H1 (cell line): ENCODE data around the gene RAD51D. TPM values are rescaled to one million over a fixed set of nuclear protein-coding genes. Genes with fewer than 3 reads are reported as not detected.

Experiments
- CTCF ChIA-PET: fragments of 300-600 bp; sonication (Branson Sonifier 250); formaldehyde crosslinking; loops from one replicate; lab custom pipeline; 2021; ENCODE audit not compliant: partially characterized antibody; lab: Charles Lee
- POLR2A ChIA-PET: fragments of 300-600 bp; sonication (Branson Sonifier 250); formaldehyde crosslinking; loops from one replicate; lab custom pipeline; 2021; ENCODE audit warnings: inconsistent platforms; ENCODE audit not compliant: partially characterized antibody; lab: Charles Lee
- DNase-seq, 2 experiments: peaks; one replicate each; pipeline versions ENCODE4 v3.0.0 to v3.0.0-alpha.2; 2010 to 2022; ENCODE audit warnings: low spot score in 2 of 2, low read depth in 1 of 2, mixed read lengths in 1 of 2
- FAIRE-seq: peaks from 2 replicates; lab custom pipeline; 2011; peaks lifted over from hg19 to GRCh38; lab: Jason Lieb, UNC
- H2AFZ ChIP-seq: 2 replicates; pipeline ENCODE4 v1.8.1; 2012; ENCODE audit warnings: low read length, inconsistent platforms
- H2AK5ac ChIP-seq: 2 replicates; pipeline ENCODE4 v1.6.1; 2013; ENCODE audit warnings: low read depth, low read length
- H2BK120ac ChIP-seq: replicated peaks from 2 replicates; pipeline ENCODE3; 2013; ENCODE audit warnings: low read depth, low read length, inconsistent platforms
- H2BK12ac ChIP-seq: 2 replicates; pipeline ENCODE4 v1.6.1; 2013; ENCODE audit warnings: low read depth, low read length
- H2BK15ac ChIP-seq: 2 replicates; pipeline ENCODE4 v1.6.1; 2013; ENCODE audit warnings: low read length
- H2BK20ac ChIP-seq: 2 replicates; pipeline ENCODE4 v1.6.1; 2013; ENCODE audit warnings: low read length
- H2BK5ac ChIP-seq: 2 replicates; pipeline ENCODE4 v1.6.1; 2013; ENCODE audit warnings: low read depth, low read length
- H3K14ac ChIP-seq: 2 replicates; pipeline ENCODE4 v1.6.1; 2013; ENCODE audit warnings: inconsistent platforms; ENCODE audit not compliant: insufficient read length
- H3K18ac ChIP-seq: 2 replicates; pipeline ENCODE4 v1.6.1; 2013; ENCODE audit warnings: low read length; ENCODE audit errors: extremely low read depth
- H3K23ac ChIP-seq: 2 replicates; pipeline ENCODE4 v1.6.1; 2013; ENCODE audit warnings: inconsistent platforms; ENCODE audit not compliant: insufficient read length
- H3K23me2 ChIP-seq: 2 replicates; pipeline ENCODE4 v1.6.1; 2013; ENCODE audit warnings: low read depth, low read length
- H3K27ac ChIP-seq: 2 replicates; pipeline ENCODE4 v1.6.1; 2011; ENCODE audit warnings: low read depth, low read length, inconsistent platforms
- H3K27me3 ChIP-seq, 4 experiments: replicated peaks in 1 of 4; 1 replicate in 1 of 4; 2 replicates in 3 of 4; pipeline versions ENCODE4 v1.6.1 to v1.8.1; 2011 to 2013; ENCODE audit warnings: low read length in 3 of 4, mild to moderate bottlenecking in 3 of 4, inconsistent platforms in 2 of 4, mixed read lengths in 2 of 4, moderate library complexity in 1 of 4; ENCODE audit not compliant: control insufficient read depth in 3 of 4, insufficient read depth in 3 of 4; ENCODE audit errors: extremely low read depth in 1 of 4
- H3K36me3 ChIP-seq, 4 experiments: 2 replicates each; pipeline versions ENCODE4 v1.6.1 to v1.8.1; 2011 to 2013; ENCODE audit warnings: mild to moderate bottlenecking in 4 of 4, low read length in 3 of 4, moderate library complexity in 2 of 4, control low read depth in 1 of 4, inconsistent platforms in 1 of 4; ENCODE audit not compliant: insufficient read depth in 4 of 4, control insufficient read depth in 2 of 4
- H3K4ac ChIP-seq: replicated peaks from 2 replicates; pipeline ENCODE3; 2013; ENCODE audit warnings: low read length, low read depth, mixed read lengths, inconsistent platforms; ENCODE audit not compliant: insufficient read length
- H3K4me1 ChIP-seq, 4 experiments: replicated peaks in 1 of 4; 1 replicate in 1 of 4; 2 replicates in 3 of 4; pipeline versions ENCODE4 v1.6.1 to v1.8.1; 2011 to 2013; ENCODE audit warnings: low read length in 3 of 4, inconsistent platforms in 2 of 4, mixed read lengths in 1 of 4; ENCODE audit not compliant: insufficient read depth in 4 of 4, control insufficient read depth in 3 of 4
- H3K4me2 ChIP-seq, 2 experiments: 2 replicates each; pipeline versions ENCODE4 v1.6.1 to v1.8.1; 2011 to 2013; ENCODE audit warnings: low read depth in 2 of 2, low read length in 2 of 2, control low read depth in 1 of 2, inconsistent platforms in 1 of 2, mild to moderate bottlenecking in 1 of 2; ENCODE audit not compliant: insufficient read depth in 1 of 2
- H3K4me3 ChIP-seq, 4 experiments: fragments of 200-600, 300-600 bp in 1 of 4; sonication (generic), shearing (Covaris generic), sonication (Bioruptor Twin) in 1 of 4; 2 replicates each; pipeline versions ENCODE4 v1.5.1 to v1.8.1; 2011 to 2016; ENCODE audit warnings: low read length in 4 of 4, low read depth in 3 of 4, control low read depth in 2 of 4, inconsistent platforms in 2 of 4, mild to moderate bottlenecking in 2 of 4, mixed read lengths in 1 of 4, moderate library complexity in 1 of 4; ENCODE audit not compliant: insufficient read depth in 2 of 4; ENCODE audit errors: extremely low read depth in 1 of 4
- H3K56ac ChIP-seq: replicated peaks from 2 replicates; pipeline ENCODE3; 2013; ENCODE audit warnings: low read depth, mild to moderate bottlenecking, mixed read lengths, low read length, inconsistent platforms; ENCODE audit not compliant: insufficient read length
- H3K79me1 ChIP-seq: 2 replicates; pipeline ENCODE4 v1.6.1; 2013; ENCODE audit warnings: low read depth, low read length, control low read depth
- H3K79me2 ChIP-seq, 2 experiments: 2 replicates each; pipeline versions ENCODE4 v1.6.1 to v1.8.1; 2012 to 2013; ENCODE audit warnings: low read length in 2 of 2, mild to moderate bottlenecking in 2 of 2, inconsistent platforms in 1 of 2; ENCODE audit not compliant: insufficient read depth in 2 of 2, control insufficient read depth in 1 of 2
- H3K9ac ChIP-seq, 4 experiments: replicated peaks in 1 of 4; 1 replicate in 1 of 4; 2 replicates in 3 of 4; pipeline versions ENCODE4 v1.6.1 to v1.8.1; 2011 to 2013; ENCODE audit warnings: low read depth in 3 of 4, low read length in 3 of 4, control low read depth in 2 of 4, mild to moderate bottlenecking in 2 of 4, moderate library complexity in 2 of 4, inconsistent platforms in 1 of 4; ENCODE audit errors: extremely low read depth in 1 of 4
- H3K9me3 ChIP-seq, 2 experiments: 2 replicates each; pipeline versions ENCODE4 v1.6.1 to v1.8.1; 2012 to 2013; ENCODE audit warnings: mild to moderate bottlenecking in 2 of 2, moderate library complexity in 2 of 2, control low read depth in 1 of 2, inconsistent platforms in 1 of 2, low read depth in 1 of 2, low read length in 1 of 2, mixed read lengths in 1 of 2; ENCODE audit not compliant: insufficient read depth in 2 of 2
- H4K20me1 ChIP-seq, 2 experiments: replicated peaks in 1 of 2; 2 replicates each; pipeline versions ENCODE3 to v1.8.1; 2011 to 2013; ENCODE audit warnings: inconsistent platforms in 2 of 2, low read length in 2 of 2, mild to moderate bottlenecking in 1 of 2; ENCODE audit not compliant: insufficient read depth in 2 of 2, control insufficient read depth in 1 of 2
- H4K5ac ChIP-seq: 2 replicates; pipeline ENCODE4 v1.6.1; 2013; ENCODE audit warnings: low read length, low read depth, mixed read lengths, inconsistent platforms; ENCODE audit not compliant: insufficient read length
- H4K8ac ChIP-seq: 2 replicates; pipeline ENCODE4 v1.8.0; 2013; ENCODE audit warnings: mild to moderate bottlenecking, moderate library complexity, low read length, inconsistent platforms; ENCODE audit not compliant: insufficient read depth; ENCODE audit errors: extremely low read depth
- H4K91ac ChIP-seq: replicated peaks from 2 replicates; pipeline ENCODE3; 2013; ENCODE audit warnings: low read length, mixed read lengths, inconsistent platforms; ENCODE audit not compliant: insufficient read length
- FOSL1 ChIP-seq: IDR thresholded peaks from 2 replicates; pipeline ENCODE4 v1.6.1; 2011; ENCODE audit warnings: mild to moderate bottlenecking, low read depth, low read length, moderate library complexity; ENCODE audit not compliant: insufficient read depth
- WGBS, 2 experiments: shearing (Covaris generic) in 1 of 2; methylation state at CpG; one replicate each; pipeline versions ENCODE4 v1.1.6 to v1.1.7; 2013 to 2015; ENCODE audit warnings: low lambda C conversion rate in 2 of 2, mixed read lengths in 2 of 2, inconsistent platforms in 1 of 2, low coverage in 1 of 2, missing lambda C conversion rate in 1 of 2; ENCODE audit not compliant: insufficient replicate concordance in 2 of 2, insufficient coverage in 1 of 2, insufficient read length in 1 of 2; ENCODE audit errors: extremely low coverage in 1 of 2, missing lambda C conversion rate in 1 of 2; 5-methylcytosine and 5-hydroxymethylcytosine counted together
- polyA plus RNA-seq, 7 experiments: library from polyadenylated mRNA; depleted of rRNA in 3 of 7; stranded (reverse) in 5 of 7; unstranded in 2 of 7; fragments of >200 nt in 5 of 7; fragments of 200-250 nt in 2 of 7; gene quantifications; 1 replicate in 5 of 7; 2 replicates in 1 of 7; 4 replicates in 1 of 7; pipeline versions ENCODE4 v1.2.1 to v1.2.3, GENCODE V29; 2011 to 2013; ENCODE audit warnings: missing spikeins in 2 of 7, mixed read lengths in 2 of 7
- total RNA-seq: library from RNA; stranded (reverse); fragmentation: NEBNext Ultra II Directional; extraction: Animal tissue kit (Norgen Biotek cat#: 25700); gene quantifications from 2 replicates; pipeline ENCODE4 v1.2.1, GENCODE V29; 2021

Gene RAD51D
- total and polyA plus RNA-seq, 2 of the 8 experiments (the other 6 are each of a cell fraction or from before 2014, with no cell fraction given), result 10.2 to 12.9 TPM

GRCh38 chr17:35046740-35047283 lies 72.8 kb downstream of the RAD51D start:
- H3K14ac ChIP-seq, result no peak overlapping the region
- H2AK5ac ChIP-seq, result no peak overlapping the region
- no peak for TF ChIP-seq FOSL1
- H3K23me2 ChIP-seq, result no peaks in the 10 kb centered on the region; the same call in 1 of the 2 replicates
- WGBS, 2 experiments, result 91% methylated on average over 5 of the region's 5 CpGs; no CpG with 5 or more reads in 1 of the 2 experiments
- H3K4ac ChIP-seq, result no peak overlapping the region
- H3K4me3 ChIP-seq, result no peak overlapping the region
- H2BK5ac ChIP-seq, result no peak overlapping the region
- H3K18ac ChIP-seq, result no peak overlapping the region
- H3K9ac ChIP-seq, result no peak overlapping the region
- H2AFZ ChIP-seq, result no peak overlapping the region
- H2BK12ac ChIP-seq, result no peak overlapping the region
- no peak for DNase-seq
- no peak overlapping the region for H2BK120ac ChIP-seq
- ChIA-PET CTCF (no interaction called here), POLR2A (no interaction called here)
- H2BK15ac ChIP-seq, result no peak overlapping the region
- H3K56ac ChIP-seq, result no peak overlapping the region
- peaks cover 0 to 2% of the 10 kb centered on the region in 2 experiments for H4K20me1 ChIP-seq
- H3K27ac ChIP-seq, result no peak overlapping the region
- no peak overlapping the region for H3K23ac ChIP-seq
- no peak for FAIRE-seq
- no peaks in the 10 kb centered on the region for H3K36me3 ChIP-seq
- no peaks in the 10 kb centered on the region for H3K79me1 ChIP-seq
- no peaks in the 10 kb centered on the region for H3K27me3 ChIP-seq
- H4K8ac ChIP-seq, result no peak overlapping the region
- H2BK20ac ChIP-seq, result no peak overlapping the region
- no peaks in the 10 kb centered on the region for H3K4me1 ChIP-seq
- H3K9me3 ChIP-seq, result no peaks in the 10 kb centered on the region
- H4K5ac ChIP-seq, result no peak overlapping the region
- no peaks in the 10 kb centered on the region for H3K79me2 ChIP-seq
- no peak overlapping the region for H3K4me2 ChIP-seq
- H4K91ac ChIP-seq, result no peak overlapping the region
